A673 (cell line): ENCODE data around the gene NSD1. TPM values are rescaled to one million over a fixed set of nuclear protein-coding genes. Genes with fewer than 3 reads are reported as not detected.

Experiments
- BruUV-seq: library from RNA; stranded (reverse); fragments of 400-500 nt; replicated peaks from 2 replicates; lab custom pipeline; 2021; lab: Mats Ljungman, UMichigan
- CTCF ChIA-PET: fragments of 300-600 bp; sonication (Branson Sonifier 250); formaldehyde crosslinking; loops from one replicate; lab custom pipeline; 2022; ENCODE audit warnings: antibody characterized with exemption; lab: Charles Lee
- POLR2A ChIA-PET: fragments of 300-600 bp; sonication (Branson Sonifier 250); formaldehyde crosslinking; loops from one replicate; lab custom pipeline; 2022; ENCODE audit warnings: antibody characterized with exemption; ENCODE audit not compliant: low non-redundant PET; lab: Charles Lee
- DNase-seq: peaks from one replicate; pipeline ENCODE4 v3.0.0-alpha.2; 2015; ENCODE audit warnings: low spot score
- H3K27ac ChIP-seq: fragments of 200-600 bp; sonication (generic); 2 replicates; pipeline ENCODE4 v1.5.1; 2016; ENCODE audit warnings: mixed run types, low read depth, mild to moderate bottlenecking, mixed read lengths, antibody characterized with exemption, low read length; ENCODE audit not compliant: poor library complexity, severe bottlenecking
- H3K27me3 ChIP-seq: fragments of 200-600 bp; sonication (generic); replicated peaks from 2 replicates; pipeline ENCODE4 v1.6.1; 2017; ENCODE audit warnings: mixed run types, low read depth, mild to moderate bottlenecking, mixed read lengths, antibody characterized with exemption, low read length; ENCODE audit not compliant: insufficient read depth, poor library complexity
- H3K36me3 ChIP-seq: fragments of 200-600 bp; sonication (generic); 2 replicates; pipeline ENCODE4 v1.6.1; 2016; ENCODE audit warnings: mixed run types, mild to moderate bottlenecking, mixed read lengths, antibody characterized with exemption, low read length; ENCODE audit not compliant: insufficient read depth, poor library complexity, severe bottlenecking
- H3K4me1 ChIP-seq: fragments of 200-600 bp; sonication (generic); 2 replicates; pipeline ENCODE4 v1.6.1; 2017; ENCODE audit warnings: mixed run types, mild to moderate bottlenecking, mixed read lengths, antibody characterized with exemption, low read length; ENCODE audit not compliant: insufficient read depth, poor library complexity, severe bottlenecking
- H3K4me3 ChIP-seq: fragments of 200-600 bp; sonication (generic); 2 replicates; pipeline ENCODE4 v1.5.1; 2016; ENCODE audit warnings: low read depth, mixed run types, mild to moderate bottlenecking, mixed read lengths, low read length; ENCODE audit not compliant: poor library complexity, severe bottlenecking
- H3K9me3 ChIP-seq: fragments of 200-600 bp; sonication (generic); 2 replicates; pipeline ENCODE4 v1.6.1; 2016; ENCODE audit warnings: mixed run types, low read depth, mild to moderate bottlenecking, mixed read lengths, antibody characterized with exemption, low read length; ENCODE audit not compliant: poor library complexity, severe bottlenecking
- EZH2 ChIP-seq: fragments of 200-600 bp; sonication (generic); IDR thresholded peaks from 2 replicates; pipeline ENCODE4 v1.6.1; 2017; ENCODE audit warnings: borderline replicate concordance, low read depth, mild to moderate bottlenecking, mixed read lengths, antibody characterized with exemption, low read length; ENCODE audit not compliant: poor library complexity, severe bottlenecking
- intact Hi-C: fragments of 100-400 bp; cut with micrococcal nuclease; formaldehyde crosslinking; loops from one replicate; pipeline ENCODE4 v1.10.0; 2022; ENCODE audit not compliant: unreplicated experiment
- total RNA-seq: library from RNA; stranded (reverse); gene quantifications from 2 replicates; pipeline ENCODE4 v1.2.3, GENCODE V29; 2021
- TF ChIP-seq, protein P1 (sequence below): fragments of 300-800, 200-600 bp; sonication (generic); conservative IDR thresholded peaks from 2 replicates; pipeline ENCODE4 v1.5.1; 2017; ENCODE audit warnings: low read depth, mild to moderate bottlenecking, antibody characterized with exemption, low read length, moderate library complexity, mixed read lengths

Gene NSD1
- total RNA-seq, 1 experiment from 2014 or later = 74.3 TPM

DNA sequence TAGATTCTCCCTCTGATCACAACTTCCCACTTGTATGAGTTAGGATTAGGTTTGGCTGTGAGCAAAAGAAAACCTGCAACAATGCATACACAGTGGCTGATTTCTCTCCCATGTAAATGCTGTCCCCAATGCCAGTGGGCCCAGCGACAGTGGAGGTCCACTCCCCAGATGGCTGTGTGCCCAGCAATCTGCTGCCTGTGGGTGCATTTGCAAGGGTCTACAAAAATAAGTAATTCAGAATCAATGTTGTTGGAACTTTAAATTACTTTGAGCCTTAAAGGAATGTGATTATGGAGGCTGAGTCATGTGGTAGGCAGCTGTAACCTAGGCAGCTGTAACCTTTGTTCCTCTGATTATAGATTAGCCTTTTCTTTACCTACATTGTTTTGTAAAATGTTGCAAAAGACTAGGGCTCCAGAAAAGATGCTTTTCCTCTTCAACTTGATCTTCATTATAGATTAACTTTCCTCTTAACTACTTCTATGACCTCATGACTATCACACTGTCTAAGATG is 192.4 kb downstream of the NSD1 start:
- H3K4me1 ChIP-seq = no peaks in the 10 kb centered on the region
- CTCF ChIA-PET = no interaction called here
- TF ChIP-seq EZH2 = no peak
- TF ChIP-seq, protein P1, sequence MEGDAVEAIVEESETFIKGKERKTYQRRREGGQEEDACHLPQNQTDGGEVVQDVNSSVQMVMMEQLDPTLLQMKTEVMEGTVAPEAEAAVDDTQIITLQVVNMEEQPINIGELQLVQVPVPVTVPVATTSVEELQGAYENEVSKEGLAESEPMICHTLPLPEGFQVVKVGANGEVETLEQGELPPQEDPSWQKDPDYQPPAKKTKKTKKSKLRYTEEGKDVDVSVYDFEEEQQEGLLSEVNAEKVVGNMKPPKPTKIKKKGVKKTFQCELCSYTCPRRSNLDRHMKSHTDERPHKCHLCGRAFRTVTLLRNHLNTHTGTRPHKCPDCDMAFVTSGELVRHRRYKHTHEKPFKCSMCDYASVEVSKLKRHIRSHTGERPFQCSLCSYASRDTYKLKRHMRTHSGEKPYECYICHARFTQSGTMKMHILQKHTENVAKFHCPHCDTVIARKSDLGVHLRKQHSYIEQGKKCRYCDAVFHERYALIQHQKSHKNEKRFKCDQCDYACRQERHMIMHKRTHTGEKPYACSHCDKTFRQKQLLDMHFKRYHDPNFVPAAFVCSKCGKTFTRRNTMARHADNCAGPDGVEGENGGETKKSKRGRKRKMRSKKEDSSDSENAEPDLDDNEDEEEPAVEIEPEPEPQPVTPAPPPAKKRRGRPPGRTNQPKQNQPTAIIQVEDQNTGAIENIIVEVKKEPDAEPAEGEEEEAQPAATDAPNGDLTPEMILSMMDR = no peak
- H3K27ac ChIP-seq = no peak overlapping the region
- intact Hi-C loops = no loop called here
- no peaks in the 10 kb centered on the region for H3K36me3 ChIP-seq
- no peaks in the 10 kb centered on the region for H3K9me3 ChIP-seq
- no peaks in the 10 kb centered on the region for H3K27me3 ChIP-seq
- POLR2A ChIA-PET = no interaction called here
- no peak overlapping the region for H3K4me3 ChIP-seq
- no TSS peak for BruUV-seq
- no peak for DNase-seq

DNA sequence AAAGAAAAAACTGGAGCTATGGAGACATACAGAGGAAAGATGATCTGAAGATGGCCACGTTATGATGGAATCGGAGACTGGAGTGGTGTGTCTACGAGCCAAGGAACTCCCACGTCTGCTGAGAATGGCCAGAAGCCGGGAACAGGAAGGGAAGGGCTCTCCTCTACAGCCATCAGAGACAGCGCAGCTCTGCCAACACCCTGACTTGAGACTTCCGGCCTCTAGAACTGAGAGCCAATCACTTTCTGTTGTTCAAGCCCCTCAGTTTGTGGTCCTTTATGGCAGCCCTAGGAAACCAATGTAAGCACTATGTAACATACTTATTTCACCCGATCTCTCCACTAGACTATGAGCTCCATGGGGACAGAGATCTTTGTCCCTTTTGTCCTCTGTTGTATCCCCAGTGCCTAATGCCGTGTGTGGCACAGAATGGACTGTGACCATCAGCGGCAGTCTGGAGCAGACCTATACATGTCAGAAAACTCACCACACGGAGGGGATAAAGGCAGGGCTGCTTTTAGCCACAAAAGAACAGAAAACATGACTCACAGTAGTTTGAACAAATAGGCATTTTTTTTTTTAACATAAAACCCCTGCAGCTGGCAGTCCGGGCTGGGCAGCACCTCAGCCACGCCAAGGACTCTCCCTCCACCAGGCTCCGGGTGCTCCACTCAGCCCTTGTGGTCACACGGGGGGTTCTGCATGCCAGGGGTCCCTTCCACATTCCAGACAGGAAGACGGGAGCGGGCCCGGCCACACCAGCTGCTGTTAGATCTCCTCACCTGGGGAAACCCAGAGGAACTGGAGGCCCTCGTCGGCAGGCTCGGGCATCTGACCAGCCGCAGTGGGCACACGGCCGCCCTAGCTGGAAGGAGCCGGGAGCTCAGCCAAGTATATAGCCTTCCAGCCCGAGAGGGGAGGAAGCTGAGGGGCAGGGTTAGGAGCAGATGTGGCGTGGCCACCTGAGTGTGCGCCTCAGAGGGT is 194.3 kb downstream of the NSD1 start:
- ChIA-PET POLR2A (no interaction called here), CTCF (no interaction called here)
- DNase-seq = no peak
- Histone ChIP-seq H3K36me3 (no peaks in the 10 kb centered on the region), H3K4me3 (no peak overlapping the region), H3K4me1 (no peaks in the 10 kb centered on the region), H3K27me3 (no peaks in the 10 kb centered on the region), H3K27ac (no peak overlapping the region), H3K9me3 (no peaks in the 10 kb centered on the region)
- intact Hi-C loops = no loop called here
- TF ChIP-seq, protein P1 = no peak
- no peak for TF ChIP-seq EZH2
- no TSS peak for BruUV-seq

DNA sequence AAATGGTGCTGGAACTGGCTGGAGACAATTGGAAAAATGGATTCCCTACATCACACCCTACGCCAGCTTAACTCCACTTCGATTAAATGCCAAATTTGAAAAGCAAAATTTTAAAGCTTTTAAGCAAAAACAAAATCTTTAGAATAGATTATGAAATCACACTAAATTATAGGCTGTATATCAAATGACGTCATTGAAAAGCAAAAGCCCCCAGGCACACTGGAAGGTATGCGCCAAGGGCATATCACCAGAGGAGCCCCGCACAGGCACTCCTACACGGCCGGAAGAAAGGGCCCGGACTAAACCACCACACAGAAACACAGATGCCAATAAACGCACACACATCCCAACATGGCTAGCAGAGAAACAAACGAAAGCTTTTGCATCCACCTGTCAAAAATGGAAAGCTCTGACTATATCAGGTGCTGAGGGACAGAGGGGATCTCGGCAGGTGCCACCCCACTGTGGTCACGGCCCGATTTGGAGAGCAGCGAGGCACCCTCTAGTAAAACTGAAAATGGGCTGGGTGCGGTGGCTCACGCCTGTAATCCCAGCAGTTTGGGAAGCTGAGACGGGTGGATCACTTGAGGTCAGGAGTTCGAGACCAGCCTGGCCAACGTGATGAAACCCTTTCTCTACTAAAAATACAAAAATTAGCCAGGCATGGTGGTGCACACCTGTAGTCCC is 195.1 kb downstream of the NSD1 start:
- no peak for DNase-seq
- H3K9me3 ChIP-seq = no peaks in the 10 kb centered on the region
- BruUV-seq = no TSS peak
- H3K27me3 ChIP-seq = no peaks in the 10 kb centered on the region
- H3K27ac ChIP-seq = no peak overlapping the region
- no peak for TF ChIP-seq EZH2
- TF ChIP-seq, protein P1 = no peak
- H3K4me3 ChIP-seq = no peak overlapping the region
- ChIA-PET CTCF (no interaction called here), POLR2A (interaction anchor here (0.6 kb wide), 2 partner anchors 22 to 31 kb away, joined by 3 to 4 read pairs; no protein-coding TSS in a partner anchor)
- peaks cover 7% of the 10 kb centered on the region for H3K36me3 ChIP-seq
- H3K4me1 ChIP-seq = no peaks in the 10 kb centered on the region
- intact Hi-C loops = no loop called here
